ENCODE measurements around the gene CCDC136.

DNA sequence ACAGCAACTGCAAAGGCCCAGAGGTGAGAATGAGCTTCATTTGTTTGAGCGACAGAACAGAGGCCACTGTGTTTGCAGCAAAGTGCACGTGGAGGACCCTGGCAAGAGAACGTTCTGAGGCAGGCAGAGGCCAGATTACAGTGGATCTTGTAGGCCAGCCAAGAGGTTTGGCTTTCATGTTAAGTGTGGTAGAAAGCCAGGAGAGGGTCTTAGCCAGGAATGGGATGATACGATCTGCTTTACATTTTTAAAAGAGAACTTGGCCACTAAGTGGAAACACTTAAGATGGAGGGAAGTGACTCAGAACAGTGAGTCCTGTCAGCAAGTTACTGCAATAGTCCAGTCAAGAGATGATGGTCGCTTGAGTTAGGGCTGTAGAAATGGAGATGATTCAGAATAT is 4.6 kb downstream of the CCDC136 start:
- TF ChIP-seq, protein P1, sequence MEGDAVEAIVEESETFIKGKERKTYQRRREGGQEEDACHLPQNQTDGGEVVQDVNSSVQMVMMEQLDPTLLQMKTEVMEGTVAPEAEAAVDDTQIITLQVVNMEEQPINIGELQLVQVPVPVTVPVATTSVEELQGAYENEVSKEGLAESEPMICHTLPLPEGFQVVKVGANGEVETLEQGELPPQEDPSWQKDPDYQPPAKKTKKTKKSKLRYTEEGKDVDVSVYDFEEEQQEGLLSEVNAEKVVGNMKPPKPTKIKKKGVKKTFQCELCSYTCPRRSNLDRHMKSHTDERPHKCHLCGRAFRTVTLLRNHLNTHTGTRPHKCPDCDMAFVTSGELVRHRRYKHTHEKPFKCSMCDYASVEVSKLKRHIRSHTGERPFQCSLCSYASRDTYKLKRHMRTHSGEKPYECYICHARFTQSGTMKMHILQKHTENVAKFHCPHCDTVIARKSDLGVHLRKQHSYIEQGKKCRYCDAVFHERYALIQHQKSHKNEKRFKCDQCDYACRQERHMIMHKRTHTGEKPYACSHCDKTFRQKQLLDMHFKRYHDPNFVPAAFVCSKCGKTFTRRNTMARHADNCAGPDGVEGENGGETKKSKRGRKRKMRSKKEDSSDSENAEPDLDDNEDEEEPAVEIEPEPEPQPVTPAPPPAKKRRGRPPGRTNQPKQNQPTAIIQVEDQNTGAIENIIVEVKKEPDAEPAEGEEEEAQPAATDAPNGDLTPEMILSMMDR (IDR thresholded peaks at IDR 0.05) = no peak
- TF ChIP-seq POLR2A (IDR thresholded peaks at IDR 0.05) = no peak
